ENCODE measurements around the gene HOXB2.

HOXB2 gene

DNA sequence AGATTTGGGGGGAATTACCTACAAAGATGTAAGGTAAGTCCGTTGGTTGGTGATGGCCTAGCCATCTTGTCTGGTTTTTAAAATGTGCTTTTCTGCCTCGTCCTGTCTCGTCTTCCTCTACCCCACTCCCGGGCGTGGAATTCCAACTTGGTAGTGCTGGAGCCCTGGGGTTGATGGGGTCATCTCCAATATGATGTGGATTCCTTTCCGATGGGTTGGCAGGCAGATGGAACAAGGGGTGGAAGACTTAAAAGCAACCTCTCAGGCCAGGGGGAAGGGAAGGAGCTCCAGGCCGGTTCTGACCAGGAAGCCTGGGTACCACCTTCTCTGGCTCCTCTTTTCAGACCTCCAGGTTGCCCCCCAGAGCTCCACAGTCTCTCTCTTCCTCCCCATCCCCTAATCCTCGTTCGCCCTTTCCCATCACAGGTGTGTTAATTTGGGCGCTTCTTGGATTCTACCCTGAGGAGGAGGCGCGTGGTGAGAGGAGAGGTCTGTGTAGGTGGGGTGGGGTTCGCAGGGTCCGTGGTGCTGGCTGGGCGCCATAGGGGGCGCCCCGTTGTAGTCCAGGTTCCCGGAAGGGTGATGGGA lies 5.1 kb upstream of the HOXB2 start:
- H3K4me3 ChIP-seq (ENCODE audit: low read depth in 1 of 2, low read length in 2 of 2), result no peak overlapping the region
- H4K20me1 ChIP-seq (ENCODE audit: insufficient read depth, low read length), result no peaks in the 10 kb centered on the region
- H3K4me1 ChIP-seq (ENCODE audit: insufficient read depth, low read length), result no peaks in the 10 kb centered on the region
- H3K27ac ChIP-seq (ENCODE audit: low read length), result no peak overlapping the region
- no peaks in the 10 kb centered on the region for H3K9me3 ChIP-seq (ENCODE audit: insufficient read depth, low read length, severe bottlenecking)
- DNase-seq (no peak), ATAC-seq (ENCODE audit: insufficient read depth, low read depth) (no peak)
- no peaks in the 10 kb centered on the region for H3K79me2 ChIP-seq (ENCODE audit: insufficient read depth, low read length)
- no peak overlapping the region for H3K4me2 ChIP-seq (ENCODE audit: insufficient read depth, low read length)
- H3K9ac ChIP-seq (ENCODE audit: low read depth, low read length), result no peak overlapping the region
- H2AFZ ChIP-seq (ENCODE audit: low read depth, low read length), result no peak overlapping the region
- peaks cover 32% of the 10 kb centered on the region for H3K27me3 ChIP-seq (ENCODE audit: insufficient read depth, low read length, poor library complexity)
- no peaks in the 10 kb centered on the region for H3K36me3 ChIP-seq (ENCODE audit: insufficient read depth, low read length)
- TF ChIP-seq, protein P1, sequence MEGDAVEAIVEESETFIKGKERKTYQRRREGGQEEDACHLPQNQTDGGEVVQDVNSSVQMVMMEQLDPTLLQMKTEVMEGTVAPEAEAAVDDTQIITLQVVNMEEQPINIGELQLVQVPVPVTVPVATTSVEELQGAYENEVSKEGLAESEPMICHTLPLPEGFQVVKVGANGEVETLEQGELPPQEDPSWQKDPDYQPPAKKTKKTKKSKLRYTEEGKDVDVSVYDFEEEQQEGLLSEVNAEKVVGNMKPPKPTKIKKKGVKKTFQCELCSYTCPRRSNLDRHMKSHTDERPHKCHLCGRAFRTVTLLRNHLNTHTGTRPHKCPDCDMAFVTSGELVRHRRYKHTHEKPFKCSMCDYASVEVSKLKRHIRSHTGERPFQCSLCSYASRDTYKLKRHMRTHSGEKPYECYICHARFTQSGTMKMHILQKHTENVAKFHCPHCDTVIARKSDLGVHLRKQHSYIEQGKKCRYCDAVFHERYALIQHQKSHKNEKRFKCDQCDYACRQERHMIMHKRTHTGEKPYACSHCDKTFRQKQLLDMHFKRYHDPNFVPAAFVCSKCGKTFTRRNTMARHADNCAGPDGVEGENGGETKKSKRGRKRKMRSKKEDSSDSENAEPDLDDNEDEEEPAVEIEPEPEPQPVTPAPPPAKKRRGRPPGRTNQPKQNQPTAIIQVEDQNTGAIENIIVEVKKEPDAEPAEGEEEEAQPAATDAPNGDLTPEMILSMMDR (IDR thresholded peaks at IDR 0.05; ENCODE audit: borderline replicate concordance, extremely low read depth, low read length, poor library complexity, severe bottlenecking), result no peak
- no peak for TF ChIP-seq EZH2 (IDR thresholded peaks at IDR 0.05; ENCODE audit: borderline replicate concordance, low read depth, low read length, severe bottlenecking)

DNA sequence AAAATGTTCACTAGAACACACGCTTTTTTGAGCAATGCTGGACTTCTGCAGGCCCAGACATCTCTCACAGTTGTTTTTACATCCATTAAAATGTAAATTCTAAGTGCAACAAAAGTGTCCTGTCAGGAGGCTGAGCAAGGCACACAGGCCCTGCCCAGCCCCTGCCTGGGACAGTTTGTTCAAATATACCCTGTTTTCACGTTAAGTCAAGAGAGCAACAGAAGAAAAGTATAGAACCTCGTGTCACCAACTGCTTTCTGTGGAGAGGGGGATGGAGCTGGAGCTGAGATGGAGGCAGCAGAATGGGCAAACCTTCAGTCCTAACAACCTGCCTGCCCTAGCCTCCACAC lies 4.3 kb upstream of the HOXB2 start:
- ATAC-seq (ENCODE audit: insufficient read depth, low read depth), result no peak
- no peak overlapping the region for H3K4me2 ChIP-seq (ENCODE audit: insufficient read depth, low read length)
- H3K27me3 ChIP-seq (ENCODE audit: insufficient read depth, low read length, poor library complexity), result peaks cover 33% of the 10 kb centered on the region
- H3K4me3 ChIP-seq (ENCODE audit: low read depth in 1 of 2, low read length in 2 of 2), result no peak overlapping the region
- no peak for TF ChIP-seq EZH2 (IDR thresholded peaks at IDR 0.05; ENCODE audit: borderline replicate concordance, low read depth, low read length, severe bottlenecking)
- TF ChIP-seq, protein P1 (IDR thresholded peaks at IDR 0.05; ENCODE audit: borderline replicate concordance, extremely low read depth, low read length, poor library complexity, severe bottlenecking), result no peak
- H3K9ac ChIP-seq (ENCODE audit: low read depth, low read length), result no peak overlapping the region
- H3K4me1 ChIP-seq (ENCODE audit: insufficient read depth, low read length), result no peaks in the 10 kb centered on the region
- DNase-seq, result no peak
- H3K9me3 ChIP-seq (ENCODE audit: insufficient read depth, low read length, severe bottlenecking), result no peaks in the 10 kb centered on the region
- H4K20me1 ChIP-seq (ENCODE audit: insufficient read depth, low read length), result no peaks in the 10 kb centered on the region
- H2AFZ ChIP-seq (ENCODE audit: low read depth, low read length), result no peak overlapping the region
- H3K27ac ChIP-seq (ENCODE audit: low read length), result no peak overlapping the region
- H3K79me2 ChIP-seq (ENCODE audit: insufficient read depth, low read length), result no peaks in the 10 kb centered on the region
- no peaks in the 10 kb centered on the region for H3K36me3 ChIP-seq (ENCODE audit: insufficient read depth, low read length)

DNA sequence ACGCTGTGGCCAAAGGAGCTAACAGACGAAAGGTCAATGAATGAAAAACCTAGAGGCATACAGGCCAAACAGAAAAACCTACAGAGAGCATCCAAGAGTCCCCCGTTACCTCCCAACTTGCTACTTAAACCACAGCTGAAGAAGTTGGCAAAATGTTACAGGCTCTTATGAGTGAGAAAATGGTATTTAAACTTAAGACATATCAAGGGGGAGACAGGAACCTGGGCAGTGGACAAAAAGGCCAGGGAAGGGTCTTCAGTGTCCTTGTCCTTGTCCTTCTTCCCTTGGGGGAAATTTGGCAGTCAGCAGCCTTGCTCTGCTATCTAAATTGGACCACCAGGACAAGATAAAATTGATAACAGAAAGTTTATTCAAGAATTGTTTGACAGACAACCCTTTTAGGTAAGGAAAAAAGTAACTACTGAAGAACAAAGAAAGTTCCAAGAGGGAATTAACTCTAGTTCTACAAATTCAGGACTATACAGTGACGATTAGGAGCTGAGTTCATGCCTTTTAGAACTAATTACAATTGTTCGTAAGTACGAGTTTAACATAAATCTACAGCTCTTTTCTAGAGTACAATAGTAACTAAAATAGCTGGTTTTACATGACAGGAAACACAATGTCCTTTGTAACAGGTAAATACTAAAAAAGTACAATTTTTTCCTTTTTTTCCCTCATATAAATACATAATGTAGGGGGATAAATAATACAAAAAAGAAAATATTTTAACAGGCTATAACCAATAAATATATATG lies 3.8 kb upstream of the HOXB2 start:
- Histone ChIP-seq H3K27me3 (ENCODE audit: insufficient read depth, low read length, poor library complexity) (peaks cover 33% of the 10 kb centered on the region), H3K4me2 (ENCODE audit: insufficient read depth, low read length) (no peak overlapping the region), H3K4me3 (ENCODE audit: low read depth in 1 of 2, low read length in 2 of 2) (no peak overlapping the region), H3K9me3 (ENCODE audit: insufficient read depth, low read length, severe bottlenecking) (no peaks in the 10 kb centered on the region), H3K4me1 (ENCODE audit: insufficient read depth, low read length) (no peaks in the 10 kb centered on the region), H3K9ac (ENCODE audit: low read depth, low read length) (no peak overlapping the region), H3K79me2 (ENCODE audit: insufficient read depth, low read length) (no peaks in the 10 kb centered on the region), H4K20me1 (ENCODE audit: insufficient read depth, low read length) (no peaks in the 10 kb centered on the region), H3K27ac (ENCODE audit: low read length) (no peak overlapping the region), H2AFZ (ENCODE audit: low read depth, low read length) (no peak overlapping the region), H3K36me3 (ENCODE audit: insufficient read depth, low read length) (no peaks in the 10 kb centered on the region)
- DNase-seq (no peak), ATAC-seq (ENCODE audit: insufficient read depth, low read depth) (no peak)
- no peak for TF ChIP-seq EZH2 (IDR thresholded peaks at IDR 0.05; ENCODE audit: borderline replicate concordance, low read depth, low read length, severe bottlenecking)
- TF ChIP-seq, protein P1 (IDR thresholded peaks at IDR 0.05; ENCODE audit: borderline replicate concordance, extremely low read depth, low read length, poor library complexity, severe bottlenecking), result no peak

Measured in DND-41 (cell line).